Femur (tissue), 1 donor: ENCODE measurements around the gene ANKRD60.

ENCODE experiments used
- DNase-seq: peaks from one replicate; pipeline ENCODE4 v3.0.0-alpha.2; 2017

The ANKRD60 gene

GRCh38 chr20:58222446-58222845 lies 6.0 kb downstream of the ANKRD60 start:
- no peak for DNase-seq

- DNase-seq, result no peak
Measured at GRCh38 chr20:58219342-58219700, 9.1 kb downstream of the ANKRD60 start.

- DNase-seq, result no peak
Measured at GRCh38 chr20:58218665-58219341, 9.7 kb downstream of the ANKRD60 start.

GRCh38 chr20:58216334-58216733 lies 12.1 kb downstream of the ANKRD60 start:
- DNase-seq, result no peak

GRCh38 chr20:58215116-58215515 lies 13.3 kb downstream of the ANKRD60 start:
- DNase-seq, result no peak

DNA sequence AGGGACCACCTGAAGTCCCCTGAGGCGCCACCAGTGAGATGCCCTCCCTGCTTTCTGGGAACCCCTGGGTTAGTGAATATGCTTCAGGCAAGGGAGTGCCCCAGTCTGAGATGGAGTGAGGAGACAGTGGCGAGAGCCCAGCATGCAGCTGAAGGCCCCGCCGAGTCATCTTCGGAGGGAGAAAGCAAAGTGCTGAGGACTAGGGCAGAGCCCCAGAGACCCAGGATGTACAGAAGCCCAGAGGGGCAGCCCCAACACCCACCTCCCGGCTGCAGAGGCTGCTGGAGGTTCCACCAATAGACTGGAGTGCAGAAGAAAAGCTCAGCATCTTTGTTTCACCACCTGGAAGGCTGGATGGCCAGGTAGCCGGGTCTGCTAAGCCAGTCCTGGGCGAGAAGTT lies 14.1 kb downstream of the ANKRD60 start:
- DNase-seq, result no peak

- no peak for DNase-seq
Measured at GRCh38 chr20:58213716-58214115, 14.7 kb downstream of the ANKRD60 start.

GRCh38 chr20:58213121-58213520 lies 15.3 kb downstream of the ANKRD60 start:
- peak; percentile 65 for DNase-seq

DNA sequence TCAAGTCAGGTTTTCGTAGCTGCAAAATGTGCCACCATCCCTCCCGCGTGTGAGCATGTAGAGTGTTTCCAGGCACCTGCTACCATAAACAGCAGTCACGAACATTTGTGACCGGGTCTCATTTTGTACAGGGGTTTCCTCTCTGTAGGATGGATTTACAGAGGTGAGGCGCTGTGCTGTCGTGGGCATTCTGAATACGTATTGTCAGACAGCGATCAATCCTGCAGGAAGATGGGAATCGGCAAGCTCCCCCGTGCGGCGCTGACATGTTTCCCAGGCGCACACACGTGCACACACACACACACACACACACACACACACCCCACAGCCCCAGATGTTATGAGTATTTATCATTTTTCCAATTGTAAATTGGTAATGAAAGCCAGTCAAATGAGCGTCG lies 15.8 kb downstream of the ANKRD60 start:
- DNase-seq, result no peak

DNA sequence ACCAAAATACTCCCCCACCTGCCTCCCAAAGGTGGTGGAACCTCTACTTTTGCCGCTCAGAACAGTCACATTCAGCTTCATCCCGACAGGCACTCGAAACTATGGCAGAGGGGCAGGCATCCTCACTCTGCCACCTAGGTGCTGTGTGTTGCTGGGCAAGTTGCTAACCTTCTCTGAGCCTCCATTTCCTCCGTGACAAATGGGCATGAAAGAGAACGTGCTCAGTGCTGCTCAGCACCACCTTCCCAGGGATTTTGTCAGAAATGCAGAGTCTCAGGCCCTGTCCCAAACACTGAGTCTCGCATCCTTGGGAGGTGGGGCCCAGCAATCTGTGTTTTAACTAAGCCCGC lies 18.1 kb downstream of the ANKRD60 start:
- no peak for DNase-seq

DNA sequence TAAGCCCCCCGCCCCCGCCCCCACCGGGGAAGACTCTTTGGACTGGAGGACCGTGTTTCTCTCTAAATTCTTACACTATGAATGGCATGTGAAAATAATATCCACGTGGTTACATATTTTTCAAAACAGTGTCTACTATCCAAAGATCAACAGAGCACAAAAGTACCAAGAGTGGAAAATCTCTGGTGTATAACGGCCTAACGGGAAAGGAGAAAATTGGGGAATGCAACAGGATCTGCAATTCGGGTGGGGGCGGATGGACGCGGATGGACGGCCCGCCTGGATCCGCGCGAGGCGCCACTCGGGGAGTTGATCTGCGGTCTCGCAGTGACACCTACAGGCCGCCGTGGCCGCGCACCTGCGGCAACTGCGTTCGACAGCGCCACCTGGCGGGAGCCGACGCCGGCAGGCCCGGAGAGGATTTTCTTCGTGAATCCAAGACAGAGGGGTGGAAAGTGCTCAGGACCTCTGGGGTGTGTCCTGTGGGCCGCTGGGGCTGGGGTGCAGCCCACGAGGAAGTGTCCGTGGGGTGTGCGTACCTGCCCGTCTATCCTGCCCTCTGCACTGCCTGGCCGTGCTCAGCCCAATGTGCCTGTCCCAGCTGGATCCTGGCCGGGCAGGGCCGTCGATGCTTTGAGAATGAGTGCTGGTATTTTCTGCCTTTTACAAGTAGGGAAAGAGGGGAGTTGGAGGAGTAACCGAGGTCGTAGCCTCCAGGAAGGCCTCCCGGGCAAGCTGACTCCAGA lies 18.6 kb downstream of the ANKRD60 start:
- DNase-seq, result peak; percentile 90

- no peak for DNase-seq
Measured at GRCh38 chr20:58208944-58209343, 19.5 kb downstream of the ANKRD60 start.

GRCh38 chr20:58205850-58206249 lies 22.6 kb downstream of the ANKRD60 start:
- DNase-seq, result no peak

GRCh38 chr20:58202044-58202443 lies 26.4 kb downstream of the ANKRD60 start:
- no peak for DNase-seq

- DNase-seq, result no peak
Measured at GRCh38 chr20:58201616-58202015, 26.8 kb downstream of the ANKRD60 start.

DNA sequence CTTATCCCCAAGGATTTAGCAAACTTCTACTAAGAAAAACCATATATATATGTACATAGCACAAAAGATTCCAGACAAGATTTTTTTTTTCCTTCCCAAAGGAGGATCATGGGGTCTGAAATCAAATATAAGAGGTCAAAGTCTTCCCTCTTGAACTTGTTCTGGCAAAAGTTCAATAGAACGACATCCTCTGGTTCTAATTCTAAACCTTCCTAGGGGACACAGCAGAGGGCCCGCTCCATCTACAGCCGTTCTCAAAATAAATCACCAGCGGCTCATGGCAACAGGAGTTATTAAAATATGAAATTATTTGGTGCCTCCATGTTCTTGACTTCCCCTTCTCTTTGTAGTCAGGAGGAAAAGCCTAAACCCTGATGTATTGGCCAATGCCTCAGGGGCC lies 29.0 kb downstream of the ANKRD60 start:
- no peak for DNase-seq

DNA sequence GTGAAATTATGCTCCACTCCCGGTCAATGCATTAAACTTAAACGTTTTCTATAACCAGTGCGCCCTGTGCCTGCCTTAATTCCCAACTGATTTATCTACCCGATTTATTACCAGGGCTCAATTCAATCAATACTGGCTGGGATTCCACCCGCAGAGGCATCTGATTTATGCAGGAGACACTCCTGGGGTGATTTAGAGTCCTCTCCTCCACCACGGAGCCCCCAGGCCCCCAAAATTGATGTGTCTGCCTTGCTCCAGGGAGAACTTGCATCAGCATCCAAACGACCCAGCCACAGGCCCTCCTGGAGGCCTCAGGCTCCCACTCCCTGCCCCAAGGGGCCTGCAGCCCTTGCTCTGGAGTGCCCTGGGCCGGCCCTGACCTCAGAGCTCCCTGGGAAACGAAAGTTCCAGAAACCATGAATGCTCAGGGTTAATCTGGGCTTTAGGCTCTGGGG lies 29.5 kb downstream of the ANKRD60 start:
- DNase-seq, result no peak

DNA sequence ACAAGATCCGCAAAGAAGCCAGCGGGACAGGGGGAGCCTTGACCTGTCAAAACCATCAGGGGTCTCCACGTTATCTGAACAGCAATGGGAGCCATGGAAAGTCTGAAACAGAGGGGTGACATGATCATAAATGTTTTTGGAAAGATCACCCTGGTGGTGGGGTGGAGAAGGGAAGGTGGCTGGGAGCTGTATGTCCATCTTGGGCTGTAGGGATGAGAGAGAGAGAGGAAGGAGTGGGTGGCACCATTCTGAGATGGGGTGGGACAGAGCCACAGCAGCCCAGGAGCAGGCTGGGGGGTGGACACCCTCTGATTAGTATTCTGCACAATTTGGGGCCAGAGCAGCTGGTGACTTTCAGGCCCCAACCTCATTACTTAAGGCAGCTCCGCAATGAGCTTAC lies 30.1 kb downstream of the ANKRD60 start:
- DNase-seq, result no peak

DNA sequence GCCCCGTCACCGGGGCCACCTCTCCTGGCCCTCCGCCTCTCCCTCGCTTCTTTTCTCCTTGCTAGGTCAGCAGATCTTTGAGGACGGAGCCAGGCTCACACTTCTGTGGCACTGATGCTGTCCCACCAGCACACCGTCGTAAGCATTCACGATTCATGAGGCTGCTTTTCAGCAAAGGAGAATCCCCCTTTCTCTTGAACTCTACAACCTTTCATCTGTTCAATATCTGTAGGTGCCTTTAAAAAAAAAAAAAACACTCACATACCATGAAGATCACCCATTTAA lies 31.3 kb downstream of the ANKRD60 start:
- no peak for DNase-seq

DNA sequence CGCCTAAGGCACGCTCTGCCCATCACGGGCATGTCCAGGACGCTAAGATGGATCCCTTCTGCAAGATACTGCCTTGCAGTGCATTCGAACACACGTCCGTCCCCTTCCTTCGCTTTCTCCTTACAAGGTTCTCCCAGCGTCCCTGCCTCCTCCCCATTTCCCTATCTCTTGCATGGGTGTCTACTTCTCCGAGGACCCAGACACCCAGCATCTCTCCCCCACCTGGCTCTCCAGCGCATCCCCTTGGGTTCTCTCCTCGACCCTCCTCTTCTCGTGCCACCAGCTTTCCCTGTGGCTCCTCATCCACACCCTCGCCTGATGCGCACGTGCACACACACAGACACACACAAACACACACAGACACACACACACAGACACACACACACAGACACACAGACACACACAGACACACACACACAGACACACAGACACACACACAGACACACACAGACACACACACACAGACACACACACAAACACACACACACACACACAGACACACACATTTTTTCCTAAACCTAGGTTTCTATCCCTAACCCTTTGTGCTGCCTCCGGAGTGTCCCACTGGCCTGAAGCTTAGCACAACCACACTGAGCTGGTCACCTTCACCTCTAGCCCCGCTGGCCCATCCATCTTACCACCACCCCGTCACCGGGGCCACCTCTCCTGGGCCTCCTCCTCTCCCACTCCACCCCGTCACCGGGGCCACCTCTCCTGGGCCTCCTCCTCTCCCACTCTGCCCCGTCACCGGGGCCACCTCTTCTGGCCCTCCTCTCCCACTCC lies 31.9 kb downstream of the ANKRD60 start:
- no peak for DNase-seq

DNA sequence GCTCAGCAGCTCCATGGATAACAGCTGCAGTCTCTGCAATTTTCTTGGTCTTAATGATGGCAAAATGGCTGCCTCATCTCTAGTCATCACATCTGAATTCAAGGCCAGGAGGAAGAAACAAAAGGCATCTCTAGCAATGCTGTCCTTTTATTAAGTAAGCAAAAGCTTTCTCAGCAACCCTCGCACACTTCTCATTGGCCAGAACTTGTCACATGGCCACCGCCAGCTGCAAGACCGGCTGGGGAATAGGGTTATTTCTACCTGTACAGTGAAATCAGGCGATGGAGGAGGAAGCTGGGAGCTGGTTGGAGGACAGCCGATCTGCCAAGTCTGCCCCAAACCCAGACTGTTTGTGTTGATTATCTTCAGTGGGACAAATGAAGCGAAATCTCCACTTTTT lies 33.4 kb downstream of the ANKRD60 start:
- DNase-seq, result no peak

GRCh38 chr20:58194175-58194791 lies 34.2 kb downstream of the ANKRD60 start:
- DNase-seq, result no peak

- DNase-seq, result no peak
Measured at GRCh38 chr20:58192567-58192966, 35.9 kb downstream of the ANKRD60 start.

DNA sequence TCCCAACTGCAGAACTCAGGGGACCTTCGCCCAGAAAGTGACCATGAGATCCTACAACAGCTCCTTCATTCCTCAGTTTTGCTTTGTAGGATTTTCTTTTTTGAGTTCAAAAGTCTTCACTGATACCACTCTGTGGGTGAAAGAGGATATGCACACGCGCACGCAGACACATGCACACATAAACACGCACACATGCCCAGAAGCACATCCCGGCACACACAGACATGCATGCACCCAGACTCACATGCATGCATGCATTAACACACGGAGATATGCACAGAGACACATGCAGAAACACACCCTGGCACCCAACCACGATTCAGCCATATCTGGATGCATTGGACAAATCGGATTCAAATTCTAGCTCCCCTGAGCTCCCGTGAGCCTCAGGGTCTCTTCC lies 36.4 kb downstream of the ANKRD60 start:
- no peak for DNase-seq
